NCI-H1436 treated with DMSO at 0.1 percent for 48 hours (cell line): ENCODE results near the gene AHRR.
A peak's percentile ranks its signal among the peaks of the same experiment; 100 is the strongest.

Experiments
- DNase-seq: peaks from one replicate; lab custom pipeline; 2025; lab: John Stamatoyannopoulos, UW

Gene AHRR

GRCh38 chr5:443239-444151, 122.0 kb downstream of the AHRR start:
- no peak for DNase-seq

- DNase-seq: no peak
Observed at GRCh38 chr5:444226-444625, 122.7 kb downstream of the AHRR start.

DNA sequence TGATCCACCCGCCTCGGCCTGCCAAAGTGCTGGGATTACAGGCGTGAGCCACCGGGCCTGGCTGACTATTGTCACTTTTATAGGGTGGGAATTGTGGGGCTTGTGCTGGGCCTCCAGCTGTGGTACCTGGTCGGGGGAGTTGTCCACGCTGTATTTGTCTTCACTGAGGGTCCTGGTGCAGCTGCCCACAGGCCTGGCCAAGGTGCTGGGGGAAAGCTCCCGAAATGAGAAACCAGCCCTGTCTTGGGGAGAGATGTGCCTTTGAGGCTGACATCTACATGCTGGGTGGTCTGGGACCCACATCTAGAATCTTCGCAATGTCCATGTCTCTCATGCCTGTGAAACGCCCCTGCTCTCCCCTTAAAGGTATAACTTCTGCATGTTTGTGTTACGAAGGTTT, 124.1 kb downstream of the AHRR start:
- DNase-seq: no peak

DNA sequence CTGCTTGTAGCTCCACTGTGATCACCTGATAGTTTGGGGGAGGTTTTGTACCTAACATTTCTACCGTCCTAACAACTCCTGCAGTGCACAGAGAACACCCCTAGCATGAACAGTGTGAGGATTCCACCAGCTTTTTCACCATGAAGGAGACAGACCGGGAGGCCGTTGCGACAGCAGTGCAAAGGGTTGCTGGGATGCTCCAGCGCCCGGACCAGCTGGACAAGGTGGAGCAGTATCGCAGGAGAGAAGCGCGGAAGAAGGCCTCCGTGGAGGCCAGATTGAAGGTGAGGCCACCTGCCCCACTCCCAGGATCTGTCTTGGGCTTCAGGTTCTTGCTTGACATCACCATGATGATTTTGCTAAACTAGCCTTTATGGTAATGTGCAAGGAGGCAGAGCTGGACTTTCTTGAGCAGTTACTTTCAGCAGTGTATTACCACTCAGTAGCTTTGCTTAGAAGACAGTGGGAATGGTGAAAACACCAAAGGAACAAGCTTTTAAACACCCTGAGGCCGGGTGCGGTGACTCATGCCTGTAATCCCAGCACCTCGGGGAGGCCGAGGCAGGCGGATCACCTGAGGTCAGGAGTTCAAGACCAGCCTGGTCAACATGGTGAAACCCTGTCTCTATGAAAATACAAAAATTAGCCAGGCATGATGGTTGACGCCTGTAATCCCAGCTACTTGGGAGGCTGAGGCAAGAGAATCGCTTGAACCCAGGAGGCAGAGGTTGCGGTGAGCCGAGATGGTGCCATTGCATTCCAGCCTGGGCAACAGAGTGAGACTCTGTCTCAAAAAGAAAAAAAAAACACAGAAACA, 124.8 kb downstream of the AHRR start:
- no peak for DNase-seq

- DNase-seq: peak; percentile 11
Observed at GRCh38 chr5:446883-447263, 125.4 kb downstream of the AHRR start.

- no peak for DNase-seq
Observed at GRCh38 chr5:447501-447900, 126.0 kb downstream of the AHRR start.

- no peak for DNase-seq
Observed at GRCh38 chr5:448061-448765, 126.7 kb downstream of the AHRR start.

GRCh38 chr5:448766-449090, 127.2 kb downstream of the AHRR start:
- no peak for DNase-seq

- DNase-seq: no peak
Observed at GRCh38 chr5:449151-449550, 127.6 kb downstream of the AHRR start.

- no peak for DNase-seq
Observed at GRCh38 chr5:451587-452458, 130.3 kb downstream of the AHRR start.

DNA sequence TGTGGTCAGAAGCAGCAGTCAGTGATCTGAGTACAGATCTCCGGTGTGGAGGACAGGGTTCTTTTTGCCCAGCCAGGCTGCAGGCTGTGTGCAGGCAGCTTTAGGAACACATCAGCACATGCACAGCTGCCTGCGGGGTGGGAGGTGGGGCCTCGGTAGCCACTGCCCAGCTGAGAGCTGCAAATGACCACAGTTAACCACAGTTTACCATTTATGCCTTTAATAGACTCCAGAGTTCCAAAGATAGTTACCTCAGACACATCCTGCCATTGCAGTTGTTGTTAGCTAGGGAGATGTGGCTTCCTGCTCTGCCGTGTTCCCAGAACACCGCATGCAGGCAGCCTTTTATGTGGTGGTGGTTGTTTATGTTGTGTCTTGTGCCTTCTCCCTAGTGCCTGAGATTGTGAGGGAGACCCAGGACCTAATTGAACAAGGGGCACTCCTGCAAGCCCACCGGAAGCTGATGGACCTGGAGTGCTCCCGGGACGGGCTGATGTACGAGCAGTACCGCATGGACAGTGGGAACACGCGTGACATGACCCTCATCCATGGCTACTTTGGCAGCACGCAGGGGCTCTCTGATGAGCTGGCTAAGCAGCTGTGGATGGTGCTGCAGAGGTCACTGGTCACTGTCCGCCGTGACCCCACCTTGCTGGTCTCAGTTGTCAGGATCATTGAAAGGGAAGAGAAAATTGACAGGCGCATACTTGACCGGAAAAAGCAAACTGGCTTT, 131.6 kb downstream of the AHRR start:
- no peak for DNase-seq

GRCh38 chr5:453725-454481, 132.4 kb downstream of the AHRR start:
- DNase-seq: no peak

DNA sequence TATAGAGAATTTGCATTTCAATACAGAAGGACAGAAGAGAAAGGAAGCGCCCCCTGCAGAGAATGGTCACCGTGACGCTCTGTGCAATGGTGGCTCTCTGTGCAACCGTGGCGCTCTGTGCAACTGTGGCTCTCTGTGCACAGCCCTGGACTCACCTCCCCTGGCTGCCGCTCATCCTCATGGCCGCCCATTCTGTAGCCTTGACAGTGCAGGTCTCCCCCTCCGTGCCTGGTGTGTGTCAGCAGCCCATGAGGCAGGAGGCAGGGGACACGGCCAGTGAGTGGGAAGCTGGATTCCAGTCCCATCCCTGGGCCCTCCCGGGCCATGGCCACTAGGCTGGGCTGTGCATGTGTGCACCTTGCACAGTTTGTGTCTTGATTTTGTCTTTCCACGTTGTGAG, 133.4 kb downstream of the AHRR start:
- no peak for DNase-seq

DNA sequence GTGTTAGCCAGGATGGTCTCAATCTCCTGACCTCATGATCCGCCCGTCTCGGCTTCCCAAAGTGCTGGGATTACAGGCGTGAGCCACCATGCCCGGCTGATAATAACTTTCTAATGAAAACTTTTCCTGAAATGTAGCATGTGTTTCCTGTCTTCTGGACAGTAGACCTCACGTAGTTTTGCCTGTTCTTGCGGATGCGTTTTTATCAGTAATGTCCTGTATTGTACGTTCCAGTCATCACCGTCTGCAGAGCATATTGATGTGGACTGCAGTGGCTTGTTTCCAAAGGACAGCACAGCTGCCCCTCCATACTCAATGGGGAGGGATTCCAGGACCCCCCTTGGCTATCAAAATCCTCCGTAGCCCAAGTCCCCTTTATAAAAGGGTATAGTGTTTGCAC, 134.3 kb downstream of the AHRR start:
- DNase-seq: no peak

DNA sequence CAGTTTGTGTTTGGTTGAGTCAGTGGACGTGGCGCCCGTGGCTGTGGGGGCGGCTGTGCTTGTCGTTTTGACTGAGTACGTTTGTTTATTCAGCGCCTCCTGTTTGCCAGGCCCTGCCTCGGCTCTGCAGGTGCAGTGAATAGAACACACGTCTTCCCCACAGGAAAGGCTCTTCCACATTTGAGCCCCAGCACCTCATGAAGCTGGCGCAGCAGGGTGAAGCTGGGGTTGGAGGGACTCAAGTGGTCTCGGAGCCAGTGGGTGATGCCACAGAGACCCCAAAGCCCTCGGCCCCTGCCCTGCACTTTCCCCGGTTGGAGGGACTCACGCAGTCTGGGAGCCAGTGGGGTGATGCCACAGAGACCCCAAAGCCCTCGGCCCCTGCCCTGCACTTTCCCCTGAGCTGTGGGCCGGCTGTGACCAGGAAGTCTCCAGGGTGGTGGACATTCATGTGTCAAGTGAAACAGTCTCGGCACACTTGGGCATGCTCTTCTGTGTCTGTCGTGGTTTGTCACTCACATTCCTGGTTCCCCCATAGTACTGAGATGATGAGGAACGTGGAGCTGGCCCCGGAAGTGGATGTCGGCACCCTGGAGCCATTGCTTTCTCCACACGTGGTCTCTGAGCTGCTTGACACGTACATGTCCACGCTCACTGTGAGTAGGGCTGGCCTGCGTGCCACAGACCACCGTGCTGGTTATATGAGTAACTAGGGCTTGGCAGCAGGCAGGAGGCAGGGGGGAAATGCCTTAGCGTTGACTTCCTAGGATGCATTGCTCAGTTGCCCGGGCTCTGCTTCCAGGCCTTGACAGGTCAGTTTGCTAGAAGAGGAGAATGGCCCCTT, 135.1 kb downstream of the AHRR start:
- DNase-seq: no peak

- no peak for DNase-seq
Observed at GRCh38 chr5:457195-457961, 135.9 kb downstream of the AHRR start.

DNA sequence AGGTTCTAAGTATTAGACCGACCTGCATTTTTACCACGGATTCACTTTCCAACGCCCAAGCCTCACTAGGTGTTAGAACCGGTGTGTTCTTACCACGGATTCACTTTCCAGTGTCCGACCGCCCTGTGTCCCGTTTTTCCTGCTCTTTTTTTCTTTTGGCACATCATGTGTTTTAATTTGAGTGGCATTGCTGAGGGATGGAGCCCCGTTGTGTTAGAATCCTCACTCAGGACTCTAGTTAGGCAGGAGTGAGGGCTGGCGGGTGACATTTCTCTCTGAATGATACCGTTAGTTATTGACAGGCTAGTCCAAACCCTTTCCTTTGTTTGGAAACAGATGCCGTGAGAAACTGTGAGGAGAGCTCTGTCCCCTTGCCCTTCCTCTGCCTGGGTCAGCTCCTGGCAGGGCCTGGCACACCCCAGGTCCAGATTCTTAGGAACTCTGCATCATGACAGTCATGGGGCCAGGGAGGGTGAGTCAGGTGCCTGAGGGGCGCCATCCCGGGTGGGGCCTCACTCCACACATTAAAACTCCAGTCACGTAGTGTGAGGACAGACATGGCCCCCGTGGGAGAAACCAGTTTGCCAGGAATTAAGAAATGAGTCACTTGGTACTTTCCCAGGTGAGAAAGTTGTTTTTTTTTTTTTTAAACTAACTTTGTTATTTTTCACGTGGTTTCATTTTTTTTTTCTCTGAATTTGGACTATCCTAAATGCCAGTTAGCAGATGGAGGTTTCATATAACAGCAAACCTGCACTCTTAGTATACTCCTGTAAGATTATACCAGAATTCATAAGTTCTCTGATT, 137.2 kb downstream of the AHRR start:
- no peak for DNase-seq
